NB4 (cell line): ENCODE results near the gene NFYC.

Source experiments
- TF ChIP-seq, protein P1 (sequence below): IDR thresholded peaks from one replicate; pipeline ENCODE4 v1.5.1; 2012; ENCODE audit warnings: low read depth, low read length
- TF ChIP-seq, protein P2 (sequence below): IDR thresholded peaks from 2 replicates; pipeline ENCODE4 v1.6.1; 2011; ENCODE audit warnings: low read depth, low read length

DNA sequence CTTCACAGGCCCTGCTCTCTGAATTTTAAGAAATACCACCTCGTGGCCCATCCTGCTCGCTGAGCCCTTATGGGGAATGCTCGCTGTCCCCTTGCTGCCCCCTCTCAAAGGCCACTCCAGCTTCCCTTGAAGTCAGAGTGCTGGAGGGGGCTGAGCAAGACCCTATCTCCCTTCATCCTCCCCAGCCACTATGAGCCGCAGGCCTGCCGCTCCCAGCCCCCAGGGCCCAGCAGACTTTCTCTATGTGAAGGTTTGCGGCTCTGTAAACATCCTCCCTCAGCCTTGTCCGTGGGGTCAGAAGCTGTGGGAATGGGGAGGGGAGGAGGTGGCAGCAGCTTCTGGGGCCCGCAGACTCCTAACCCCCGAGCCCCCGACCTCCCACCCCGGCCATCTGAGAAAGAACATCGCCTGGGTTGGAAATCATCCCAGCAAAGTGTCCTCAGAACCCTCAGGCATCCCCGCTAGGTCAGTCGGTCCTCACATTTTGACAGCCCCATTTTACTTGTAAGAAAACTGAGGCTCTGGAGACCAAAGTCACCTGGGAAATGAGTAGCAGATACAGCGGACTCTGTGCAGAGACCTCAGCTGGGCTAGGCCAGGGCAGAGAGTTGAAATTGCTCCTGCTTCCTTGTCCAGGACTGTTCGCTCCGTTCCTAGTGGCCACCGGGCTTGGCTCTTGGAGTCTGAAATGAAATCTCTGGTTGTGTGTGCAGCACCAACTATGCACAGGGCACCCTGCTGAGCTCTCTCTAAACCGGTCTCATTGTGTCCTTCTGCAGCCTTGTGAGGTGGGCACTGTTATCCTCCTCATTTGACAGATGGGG, 96.4 kb downstream of the NFYC start:
- TF ChIP-seq, protein P1, sequence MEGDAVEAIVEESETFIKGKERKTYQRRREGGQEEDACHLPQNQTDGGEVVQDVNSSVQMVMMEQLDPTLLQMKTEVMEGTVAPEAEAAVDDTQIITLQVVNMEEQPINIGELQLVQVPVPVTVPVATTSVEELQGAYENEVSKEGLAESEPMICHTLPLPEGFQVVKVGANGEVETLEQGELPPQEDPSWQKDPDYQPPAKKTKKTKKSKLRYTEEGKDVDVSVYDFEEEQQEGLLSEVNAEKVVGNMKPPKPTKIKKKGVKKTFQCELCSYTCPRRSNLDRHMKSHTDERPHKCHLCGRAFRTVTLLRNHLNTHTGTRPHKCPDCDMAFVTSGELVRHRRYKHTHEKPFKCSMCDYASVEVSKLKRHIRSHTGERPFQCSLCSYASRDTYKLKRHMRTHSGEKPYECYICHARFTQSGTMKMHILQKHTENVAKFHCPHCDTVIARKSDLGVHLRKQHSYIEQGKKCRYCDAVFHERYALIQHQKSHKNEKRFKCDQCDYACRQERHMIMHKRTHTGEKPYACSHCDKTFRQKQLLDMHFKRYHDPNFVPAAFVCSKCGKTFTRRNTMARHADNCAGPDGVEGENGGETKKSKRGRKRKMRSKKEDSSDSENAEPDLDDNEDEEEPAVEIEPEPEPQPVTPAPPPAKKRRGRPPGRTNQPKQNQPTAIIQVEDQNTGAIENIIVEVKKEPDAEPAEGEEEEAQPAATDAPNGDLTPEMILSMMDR = no peak
- TF ChIP-seq, protein P2, sequence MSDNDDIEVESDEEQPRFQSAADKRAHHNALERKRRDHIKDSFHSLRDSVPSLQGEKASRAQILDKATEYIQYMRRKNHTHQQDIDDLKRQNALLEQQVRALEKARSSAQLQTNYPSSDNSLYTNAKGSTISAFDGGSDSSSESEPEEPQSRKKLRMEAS = no peak
